IMR-90 (cell line): ENCODE measurements around the gene RPTOR. TPM values are rescaled to one million over a fixed set of nuclear protein-coding genes. Genes with fewer than 3 reads are reported as not detected.

ENCODE experiments used
- CTCF ChIP-seq: conservative IDR thresholded peaks from 2 replicates; pipeline ENCODE4 v1.5.1; 2012; ENCODE audit warnings: mild to moderate bottlenecking, low read depth, low read length, improper control_type of control experiment
- RAD21 ChIP-seq: IDR thresholded peaks from 2 replicates; pipeline ENCODE4 v1.6.1; 2012; ENCODE audit warnings: low read length, improper control_type of control experiment
- polyA plus RNA-seq, 3 experiments: library from polyadenylated mRNA; depleted of rRNA; stranded (reverse); fragments of >200 nt; gene quantifications; 2 replicates each; pipeline ENCODE4 v1.2.3, GENCODE V29; 2012; ENCODE audit warnings: low replicate concordance in 1 of 3
- total RNA-seq: library from RNA; depleted of rRNA; stranded (reverse); fragments of >200 nt; gene quantifications from 2 replicates; pipeline ENCODE4 v1.2.3, GENCODE V29; 2012

RPTOR gene
- total and polyA plus RNA-seq, 2 of the 4 experiments (the other 2 are of a cell fraction), result 10.8 to 14.7 TPM

- no peak for TF ChIP-seq CTCF
- TF ChIP-seq RAD21, result no peak
Observed at GRCh38 chr17:80824549-80825470, 280.2 kb downstream of the RPTOR start (continued).
